Measurements from ENCODE around the gene MEIS2.

DNA sequence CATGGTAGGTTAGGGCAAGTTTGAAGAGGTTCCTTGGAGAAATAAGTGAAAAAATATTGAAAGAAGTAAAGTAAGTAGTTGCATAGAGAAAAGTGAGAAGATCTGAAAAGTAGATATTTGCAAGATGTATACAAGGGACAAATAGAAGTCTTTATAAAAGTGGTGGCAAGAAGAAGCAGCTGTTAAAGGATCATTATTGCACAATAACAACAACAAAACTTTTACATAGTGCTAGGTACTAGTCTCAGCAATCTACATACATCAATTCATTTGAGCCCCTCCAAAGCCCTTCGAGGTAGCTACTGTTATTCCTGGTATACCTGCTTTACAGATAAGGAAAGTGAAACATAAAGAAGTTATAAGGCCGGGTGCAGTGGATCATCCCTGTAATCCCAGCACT is 239.6 kb downstream of the MEIS2 start:
- TF ChIP-seq, protein P1, sequence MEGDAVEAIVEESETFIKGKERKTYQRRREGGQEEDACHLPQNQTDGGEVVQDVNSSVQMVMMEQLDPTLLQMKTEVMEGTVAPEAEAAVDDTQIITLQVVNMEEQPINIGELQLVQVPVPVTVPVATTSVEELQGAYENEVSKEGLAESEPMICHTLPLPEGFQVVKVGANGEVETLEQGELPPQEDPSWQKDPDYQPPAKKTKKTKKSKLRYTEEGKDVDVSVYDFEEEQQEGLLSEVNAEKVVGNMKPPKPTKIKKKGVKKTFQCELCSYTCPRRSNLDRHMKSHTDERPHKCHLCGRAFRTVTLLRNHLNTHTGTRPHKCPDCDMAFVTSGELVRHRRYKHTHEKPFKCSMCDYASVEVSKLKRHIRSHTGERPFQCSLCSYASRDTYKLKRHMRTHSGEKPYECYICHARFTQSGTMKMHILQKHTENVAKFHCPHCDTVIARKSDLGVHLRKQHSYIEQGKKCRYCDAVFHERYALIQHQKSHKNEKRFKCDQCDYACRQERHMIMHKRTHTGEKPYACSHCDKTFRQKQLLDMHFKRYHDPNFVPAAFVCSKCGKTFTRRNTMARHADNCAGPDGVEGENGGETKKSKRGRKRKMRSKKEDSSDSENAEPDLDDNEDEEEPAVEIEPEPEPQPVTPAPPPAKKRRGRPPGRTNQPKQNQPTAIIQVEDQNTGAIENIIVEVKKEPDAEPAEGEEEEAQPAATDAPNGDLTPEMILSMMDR (IDR thresholded peaks at IDR 0.05): no peak
- no peak for TF ChIP-seq POLR2A (IDR thresholded peaks at IDR 0.05)

Measured in vagina (tissue), 2 donors.